ENCODE results near the gene FAM50A.
"Not testable (repeated sequence)": the region's sequence is repeated elsewhere in the genome, so short reads cannot be mapped to it uniquely, and the experiment has no call there.

Gene FAM50A

DNA sequence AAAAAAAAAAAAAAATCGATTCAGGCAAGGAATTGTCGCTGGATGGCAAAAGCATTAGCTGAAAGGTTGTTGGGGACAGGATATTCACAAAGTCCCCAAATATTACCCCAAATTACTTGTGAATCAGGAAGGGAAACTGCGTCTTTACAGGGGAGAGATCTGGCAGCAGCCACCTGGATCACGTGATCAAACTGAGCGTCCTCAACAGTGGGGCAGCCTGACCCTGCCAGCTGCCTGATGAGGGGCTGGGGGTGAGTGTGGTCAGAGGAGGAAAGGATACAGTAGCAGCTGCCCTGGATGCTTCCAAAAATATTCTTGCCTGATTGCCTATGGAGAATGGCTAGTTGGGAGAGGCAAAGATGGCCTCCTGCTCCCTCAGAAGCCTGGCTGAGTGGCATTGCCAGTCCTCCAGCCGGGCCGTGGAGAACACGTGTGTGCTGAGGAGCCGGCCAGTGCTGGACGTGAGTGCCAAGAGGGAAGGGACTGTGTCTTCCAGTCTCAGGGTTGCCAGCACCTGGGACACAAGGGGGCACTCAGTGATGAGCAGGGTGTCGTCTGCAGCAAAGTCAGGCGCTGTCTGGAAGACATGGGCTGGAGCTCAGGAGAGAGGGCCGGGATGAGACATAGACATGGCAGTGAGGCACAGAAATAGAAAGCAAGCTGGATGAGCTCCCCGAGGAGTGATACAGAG is 38.1 kb downstream of the FAM50A start:
- in situ Hi-C loops (cut with MboI; ENCODE audit: low sequenced_read_pairs), result no loop called here

DNA sequence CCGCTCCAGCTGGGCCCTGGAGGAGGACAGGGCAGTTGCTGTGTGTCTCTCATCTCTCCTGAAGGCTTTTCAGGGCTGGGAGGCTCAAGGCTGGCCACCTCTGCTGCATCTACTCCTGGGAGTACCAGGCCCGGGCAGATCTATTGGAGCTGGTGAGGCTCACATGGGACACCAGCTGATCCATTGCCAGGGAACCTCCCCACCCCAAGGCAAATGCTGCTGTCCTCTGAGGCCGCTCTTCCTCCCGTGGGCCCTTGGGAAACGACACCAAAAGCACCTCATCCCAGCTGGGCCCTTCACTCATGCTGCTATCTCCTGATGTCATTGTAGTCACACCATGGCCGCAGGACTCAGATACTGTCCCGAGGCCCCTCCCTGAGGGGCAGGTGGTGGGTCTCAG is 38.8 kb downstream of the FAM50A start:
- in situ Hi-C loops (cut with MboI; ENCODE audit: low sequenced_read_pairs), result no loop called here

DNA sequence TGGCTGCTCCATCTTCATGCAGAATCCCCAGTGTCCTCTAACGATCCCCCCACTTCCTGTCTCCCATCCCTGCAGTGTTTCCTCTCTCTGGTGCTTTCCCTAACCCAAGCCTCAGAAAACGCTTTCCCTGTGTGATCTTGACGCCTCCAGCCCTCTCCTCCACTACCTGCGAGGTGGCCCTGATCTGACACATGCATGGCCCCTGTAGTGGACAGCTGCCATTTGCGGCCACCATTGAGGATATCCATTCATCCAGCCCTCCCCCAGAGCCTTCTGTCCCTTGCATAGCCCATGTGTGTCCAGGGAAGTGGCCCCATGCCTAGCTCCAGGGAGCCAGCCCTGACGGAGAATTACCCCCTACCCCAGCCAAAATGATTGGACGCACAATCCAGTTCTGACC is 39.4 kb downstream of the FAM50A start:
- in situ Hi-C loops (cut with MboI; ENCODE audit: low sequenced_read_pairs), result no loop called here

DNA sequence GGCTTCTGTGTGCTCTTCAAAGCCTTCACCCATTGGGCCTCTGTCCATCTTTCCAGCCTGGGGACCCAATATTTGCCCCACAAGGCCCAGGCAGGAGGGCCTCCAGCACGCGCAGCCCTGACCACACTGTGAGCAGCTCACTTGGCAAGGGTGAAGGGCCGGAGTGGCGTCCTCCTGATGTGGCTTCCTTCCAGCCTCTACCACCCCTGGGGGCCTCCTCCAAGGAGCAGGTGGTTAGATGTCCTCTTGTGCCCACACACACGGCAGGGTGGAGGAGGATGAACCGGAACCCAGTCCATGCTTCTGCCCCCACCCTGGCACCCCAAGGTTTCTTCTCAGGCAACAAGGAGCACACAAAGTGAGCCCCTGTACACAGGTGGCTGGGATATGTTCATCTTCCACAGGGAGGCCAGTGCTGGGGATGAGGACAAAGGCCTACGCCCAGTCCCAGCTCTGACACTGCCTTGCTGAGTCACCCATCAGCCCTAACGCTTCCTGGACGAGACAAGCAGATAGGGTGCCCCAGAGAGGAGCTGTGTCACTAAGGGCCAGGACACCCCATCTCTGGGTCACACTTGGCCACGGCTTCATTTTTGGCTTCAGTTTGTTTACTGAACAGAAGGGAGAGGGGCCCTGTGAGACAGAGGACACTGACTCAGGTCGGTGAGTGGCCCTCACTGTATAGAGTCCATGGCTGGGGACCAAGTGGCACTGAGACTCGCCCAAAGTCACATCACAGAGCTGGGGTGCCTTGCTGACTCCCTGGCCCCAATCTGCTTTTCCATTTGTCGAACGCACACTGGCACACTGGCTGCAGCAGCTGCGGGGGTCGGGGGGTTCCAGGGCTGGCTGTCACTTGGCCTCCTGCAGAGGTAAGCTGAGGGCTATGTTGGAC is 40.6 kb downstream of the FAM50A start:
- in situ Hi-C loops (cut with MboI; ENCODE audit: low sequenced_read_pairs), result no loop called here

DNA sequence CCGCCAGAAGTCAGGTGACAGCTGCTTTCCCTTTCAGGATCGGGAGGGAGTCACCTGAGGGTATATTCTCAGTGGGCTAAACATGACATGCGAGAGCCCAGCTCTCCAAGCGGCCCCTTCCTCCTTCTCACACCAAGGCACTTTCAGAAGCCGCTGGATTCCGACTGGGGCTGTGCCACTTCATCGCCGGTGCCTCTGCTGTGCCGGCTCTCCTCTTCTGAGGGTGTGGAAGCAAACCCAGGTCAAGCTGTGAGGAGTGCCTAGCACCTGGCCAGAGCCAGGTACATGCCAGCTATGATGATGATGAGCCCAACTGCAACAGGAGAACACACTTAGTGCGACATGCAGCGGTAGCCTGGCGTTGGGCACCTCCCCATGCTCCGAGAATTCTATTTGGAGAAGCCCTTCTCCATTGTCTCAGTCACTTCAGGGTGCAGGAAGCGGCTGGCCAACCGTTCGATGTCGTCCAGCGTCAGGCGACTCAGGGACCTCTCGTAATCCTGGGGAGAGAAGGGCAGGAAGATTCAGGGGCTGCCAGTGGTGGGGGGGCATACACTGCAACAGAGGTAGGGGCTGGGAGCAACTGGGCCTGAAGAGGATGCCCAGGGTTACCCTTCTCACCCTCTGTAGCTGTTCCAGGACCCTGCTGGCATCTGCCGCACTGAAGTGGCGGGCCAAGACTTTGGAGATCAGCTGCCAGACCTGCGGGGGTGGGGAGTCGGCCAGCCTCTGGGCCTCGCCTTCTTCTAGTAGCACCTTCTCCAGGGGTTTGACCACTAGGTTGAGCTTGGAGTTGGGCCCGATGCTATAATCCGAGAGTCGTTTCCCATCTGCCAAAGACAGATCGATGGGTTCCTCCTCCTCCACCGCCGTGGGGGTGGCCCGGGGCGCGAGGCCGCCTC is 41.5 kb downstream of the FAM50A start:
- in situ Hi-C loops (cut with MboI; ENCODE audit: low sequenced_read_pairs), result no loop called here

DNA sequence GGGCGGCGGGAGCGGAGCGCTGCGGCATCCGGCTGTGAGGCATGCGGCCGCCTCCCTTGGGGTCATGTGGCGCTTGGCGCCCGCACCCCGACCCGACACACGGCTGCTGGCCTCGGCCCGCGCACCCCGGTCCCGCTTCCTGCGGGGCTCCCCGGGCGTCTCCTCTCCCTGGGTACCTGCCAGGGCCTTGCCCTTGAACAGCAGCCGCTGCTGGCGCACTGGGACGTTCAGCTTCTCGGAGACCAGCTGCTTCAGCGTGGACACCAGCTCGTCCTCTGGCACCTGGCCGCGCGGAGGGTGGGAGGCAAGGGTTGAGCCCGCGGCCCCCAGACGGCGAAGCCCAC is 42.1 kb downstream of the FAM50A start:
- in situ Hi-C loops (cut with MboI; ENCODE audit: low sequenced_read_pairs), result no loop called here

DNA sequence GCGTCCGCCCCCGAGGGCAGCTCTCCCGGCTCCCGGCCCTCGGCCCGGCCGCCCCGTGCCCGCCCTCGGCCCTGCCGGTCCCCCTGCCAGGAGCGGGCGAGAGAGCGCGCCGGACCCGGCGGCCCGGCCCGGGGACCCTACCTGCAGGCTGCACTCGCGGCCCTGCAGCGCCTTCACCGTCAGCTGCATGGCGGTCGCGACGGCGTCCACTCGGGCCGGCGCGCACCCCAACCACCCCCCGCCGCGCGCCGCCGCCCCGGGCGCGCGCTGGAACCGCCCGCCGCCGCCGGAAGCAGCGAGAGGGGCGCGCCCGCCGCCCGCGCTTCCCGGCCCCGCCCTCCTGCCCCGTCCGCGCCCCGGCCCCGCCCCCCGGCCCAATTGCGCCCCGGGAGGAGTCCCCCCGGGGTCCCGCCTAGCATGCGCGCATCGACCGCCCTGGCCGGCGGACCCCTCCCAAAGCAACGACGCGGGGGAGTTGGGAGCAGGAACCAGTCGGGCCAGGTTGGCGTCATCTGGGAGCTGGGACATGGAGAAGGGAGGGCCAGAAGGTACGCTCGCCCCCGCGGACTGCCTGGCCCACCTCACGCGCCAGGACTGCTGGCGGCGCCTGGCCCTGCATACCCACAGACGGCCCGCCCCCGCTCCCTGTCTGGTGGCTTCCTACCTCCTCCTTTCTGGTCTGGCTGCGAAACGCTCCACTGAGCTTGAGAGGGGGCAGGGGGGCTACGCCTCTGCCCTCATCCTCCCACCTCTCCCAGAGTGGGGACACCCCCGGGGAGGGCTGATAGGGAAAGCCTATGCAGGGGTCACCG is 42.7 kb downstream of the FAM50A start, which contains the start of gene UBL4A:
Gene UBL4A (minus strand): TSS at position 220 of the 812 bp plus-strand sequence. CDS start 31 bp downstream, at position 189.
- in situ Hi-C loops (cut with MboI; ENCODE audit: low sequenced_read_pairs), result no loop called here

DNA sequence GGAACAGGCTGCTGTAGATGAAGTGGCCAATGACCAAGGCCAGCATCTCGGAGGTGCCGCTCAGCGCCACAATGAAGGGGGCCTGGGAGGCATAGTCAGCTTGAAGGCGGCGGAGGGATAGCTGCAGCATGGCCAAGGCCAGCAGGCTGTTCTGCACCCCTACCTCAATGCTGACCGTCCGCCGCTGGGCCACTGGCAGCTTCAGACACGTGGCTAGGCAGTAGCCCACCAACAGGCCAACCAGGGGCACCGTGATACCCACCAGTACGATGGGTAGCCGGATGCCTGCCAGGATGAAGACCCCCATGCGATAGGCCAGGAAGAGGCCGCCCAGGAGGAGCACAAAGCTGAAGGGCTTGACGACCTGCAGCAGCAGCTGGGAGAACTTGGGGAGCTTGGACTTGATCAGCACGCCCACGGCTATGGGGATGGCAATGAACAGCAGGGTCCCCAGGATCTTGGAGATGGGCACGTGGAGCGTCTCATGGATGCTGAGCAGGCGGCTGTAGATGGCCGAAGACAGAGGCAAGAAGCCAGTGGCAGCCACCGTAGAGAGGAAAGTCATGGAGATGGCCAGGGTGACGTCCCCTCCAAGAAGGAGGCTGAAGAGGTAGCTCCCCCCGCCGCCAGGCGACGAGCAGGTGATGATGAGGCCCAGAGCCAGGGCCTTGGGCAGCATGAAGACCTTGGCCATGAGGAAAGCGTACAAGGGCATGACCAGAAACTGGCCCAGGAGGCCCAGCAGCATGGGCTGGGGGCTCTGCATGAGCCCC is 43.8 kb downstream of the FAM50A start:
- in situ Hi-C loops (cut with MboI; ENCODE audit: low sequenced_read_pairs), result no loop called here

DNA sequence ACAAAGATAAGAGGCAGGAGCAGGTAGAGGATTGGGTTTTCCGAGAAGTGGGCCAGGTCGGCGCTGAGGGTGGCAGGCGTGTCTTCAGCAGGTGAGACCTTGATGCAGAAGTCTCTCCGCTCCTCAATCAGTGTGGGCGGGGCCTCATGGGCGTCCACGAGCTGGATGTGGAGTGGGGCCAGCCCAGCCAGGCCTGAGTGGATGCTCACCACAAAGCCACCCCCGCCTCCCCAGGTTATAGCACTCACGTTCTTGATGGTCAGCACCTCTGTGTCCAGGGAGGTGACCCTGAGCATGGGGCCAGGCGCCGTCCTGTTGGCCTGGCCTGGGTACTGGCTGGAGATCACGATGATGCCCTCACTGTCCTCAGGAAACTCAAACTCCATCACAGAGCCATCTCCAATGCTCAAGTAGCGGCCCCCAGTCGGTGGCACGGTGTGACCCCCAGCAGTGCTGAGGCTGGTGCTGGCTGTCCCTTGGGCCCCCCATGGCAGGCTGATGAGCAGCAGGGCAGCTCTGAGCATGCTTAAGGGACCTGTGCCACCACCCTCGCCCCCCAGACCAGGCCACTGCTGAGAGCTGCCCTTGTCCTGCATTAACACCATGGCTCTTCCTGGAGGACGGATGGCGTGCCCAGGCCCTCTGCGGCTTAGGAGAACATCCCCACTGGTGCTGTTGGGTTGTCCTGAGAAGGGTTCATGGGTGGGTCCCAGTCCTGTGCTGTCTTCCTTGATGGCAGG is 44.6 kb downstream of the FAM50A start:
- in situ Hi-C loops (cut with MboI; ENCODE audit: low sequenced_read_pairs), result no loop called here

DNA sequence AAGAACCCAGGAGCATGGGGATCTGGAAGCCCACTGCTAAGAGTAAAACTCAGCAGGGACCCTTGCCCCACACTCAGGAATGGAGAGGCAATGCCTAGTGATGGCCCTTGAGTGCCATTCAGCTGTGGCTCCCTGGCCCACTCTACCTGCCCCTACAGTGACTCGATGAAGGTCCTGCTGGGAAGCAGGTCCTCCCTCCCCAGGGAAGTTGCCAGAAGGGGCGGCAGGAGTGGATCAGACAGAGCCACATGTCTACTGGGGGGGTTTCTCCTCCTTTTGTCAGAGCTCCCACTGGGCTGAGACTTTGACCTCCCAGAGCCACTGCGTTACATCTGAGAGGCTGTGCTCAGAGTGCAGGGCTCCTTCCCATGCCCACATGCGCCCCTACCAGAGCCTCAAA is 45.2 kb downstream of the FAM50A start:
- in situ Hi-C loops (cut with MboI; ENCODE audit: low sequenced_read_pairs), result no loop called here

DNA sequence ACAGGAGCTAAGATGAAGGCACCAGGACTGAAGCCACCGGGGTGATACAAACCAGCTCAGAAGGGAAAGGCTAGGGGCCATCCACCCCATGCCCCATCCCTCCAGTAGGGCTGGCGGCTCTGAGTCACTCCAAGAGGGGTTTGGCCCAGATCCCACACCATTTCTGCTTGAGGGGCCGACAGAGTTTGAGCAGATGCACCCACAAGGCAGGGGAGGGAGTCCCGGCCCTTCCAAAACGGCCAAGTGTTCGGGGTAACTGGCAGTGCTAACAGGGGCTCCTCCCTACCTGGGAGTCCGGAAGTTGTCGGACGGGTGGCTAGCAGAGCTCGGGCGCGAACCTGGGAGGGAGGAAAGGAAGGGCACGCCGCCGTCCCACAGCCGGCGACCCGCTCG is 46.1 kb downstream of the FAM50A start:
- in situ Hi-C loops (cut with MboI; ENCODE audit: low sequenced_read_pairs), result no loop called here

DNA sequence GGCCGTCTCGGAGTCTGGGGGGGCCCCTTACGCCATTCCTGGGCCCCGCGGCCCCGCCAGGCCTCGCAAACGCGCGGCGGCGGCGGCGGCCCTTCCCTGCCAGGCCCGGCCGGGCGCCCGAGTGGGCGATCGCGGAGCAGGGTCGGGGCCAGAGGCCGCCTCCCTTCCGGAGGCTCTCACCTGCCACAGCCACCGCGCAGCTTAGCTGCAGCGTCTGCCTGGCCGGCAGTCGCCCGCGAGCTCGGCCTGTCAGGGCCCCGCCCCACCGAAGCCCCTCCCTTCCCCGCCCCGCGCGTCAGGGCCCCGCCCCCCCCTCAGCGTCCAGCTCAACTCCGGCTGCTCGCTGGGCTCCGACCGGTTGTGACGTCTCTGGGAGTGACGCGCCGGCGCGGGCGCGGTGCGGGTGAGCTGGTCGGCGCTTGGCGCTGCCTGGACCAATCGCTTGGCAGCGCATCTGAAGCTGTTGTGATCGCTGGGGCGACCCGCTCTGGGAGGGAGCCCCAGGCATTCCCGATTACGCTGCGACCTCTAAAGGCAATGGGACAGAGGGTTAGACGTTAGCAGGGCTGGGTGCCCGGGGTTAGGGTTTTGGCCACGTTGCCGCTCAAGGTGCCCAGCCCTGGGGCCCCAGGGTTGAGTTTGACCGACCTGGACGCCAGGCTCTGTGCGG is 46.6 kb downstream of the FAM50A start, which contains the start of gene SLC10A3:
Gene SLC10A3 (minus strand): TSS at position 216 of the 670 bp plus-strand sequence. CDS start 1,689 bp downstream, outside the sequence.
- in situ Hi-C loops (cut with MboI; ENCODE audit: low sequenced_read_pairs), result no loop called here

DNA sequence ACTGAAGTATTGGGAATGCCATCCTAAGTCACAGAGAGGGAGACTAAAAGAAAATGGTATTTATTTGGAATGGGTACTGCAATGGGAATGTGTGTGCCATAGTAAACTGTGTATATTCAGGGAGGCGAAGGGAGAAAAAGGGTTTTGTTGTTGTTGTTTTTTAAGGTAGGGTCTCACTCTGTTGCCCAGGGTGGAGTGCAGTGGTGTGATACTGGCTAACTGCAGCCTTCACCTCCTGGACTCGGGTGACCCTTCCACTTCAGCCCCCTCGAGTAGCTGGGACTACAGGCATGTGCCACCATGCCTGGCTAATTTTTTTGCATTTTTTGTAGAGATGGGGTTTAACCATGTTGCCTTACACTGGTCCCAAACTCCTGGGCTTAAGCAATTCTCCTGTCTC is 50.8 kb downstream of the FAM50A start:
- in situ Hi-C loops (cut with MboI; ENCODE audit: low sequenced_read_pairs), result no loop called here

DNA sequence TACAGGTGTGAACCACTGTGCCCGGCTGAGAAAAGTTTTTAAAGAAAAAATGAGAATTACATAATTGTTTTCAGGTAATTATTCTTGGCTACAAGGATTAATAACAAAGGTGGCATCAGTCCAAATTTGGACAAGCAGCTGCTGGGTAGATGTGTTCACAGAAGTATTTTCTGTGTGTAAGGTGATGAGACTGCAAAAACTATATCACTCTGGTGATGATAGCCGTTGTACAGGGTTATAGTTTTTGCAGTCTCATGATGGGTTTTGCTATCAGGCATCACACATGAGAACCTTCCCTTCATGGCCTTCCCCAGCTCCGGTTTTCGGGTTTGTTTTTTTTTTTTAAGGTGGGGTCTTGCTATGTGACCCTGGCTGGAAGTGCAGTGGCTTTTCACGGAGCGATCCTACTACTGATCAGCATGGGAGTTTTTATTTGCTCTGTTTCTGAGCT is 51.6 kb downstream of the FAM50A start:
- in situ Hi-C loops (cut with MboI; ENCODE audit: low sequenced_read_pairs), result no loop called here

DNA sequence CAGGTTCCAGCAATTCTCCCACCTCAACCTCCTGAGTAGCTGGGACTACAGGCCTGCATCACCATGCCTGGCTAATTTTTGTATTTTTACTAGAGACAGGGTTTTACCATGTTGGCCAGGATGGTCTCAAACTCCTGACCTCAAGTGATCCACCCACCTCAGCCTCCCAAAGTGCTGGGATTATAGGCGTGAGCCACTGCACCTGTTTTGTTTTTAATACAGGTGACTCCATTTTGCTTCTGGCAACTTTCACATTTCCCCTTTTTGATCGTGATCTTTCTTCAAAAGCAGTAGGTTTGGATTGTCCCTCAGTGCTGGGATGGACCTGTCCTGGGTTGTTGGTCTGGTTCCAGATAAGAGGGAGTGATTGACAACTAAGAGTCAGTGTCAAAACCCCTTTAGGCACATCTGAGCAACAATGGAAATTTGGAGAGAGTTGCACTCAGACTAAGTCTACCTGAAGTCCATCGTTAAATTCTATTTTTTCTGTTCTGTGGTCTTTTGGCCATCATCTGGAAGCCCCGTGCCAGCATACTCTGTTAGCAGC is 52.7 kb downstream of the FAM50A start:
- in situ Hi-C loops (cut with MboI; ENCODE audit: low sequenced_read_pairs), result not testable (repeated sequence)
